Activated T-cell treated with anti-CD3 and anti-CD28 coated beads for 48 hours (primary cell): ENCODE measurements around the gene NFIC.

Experiments used
- DNase-seq: peaks from one replicate; pipeline ENCODE4 v3.0.0-alpha.2; 2020; ENCODE audit warnings: low read depth

NFIC gene

GRCh38 chr19:3359919-3360420, 6.4 kb upstream of the NFIC start:
- DNase-seq, result peak; percentile 30

- DNase-seq, result peak; percentile 65
Measured at GRCh38 chr19:3360421-3361383, 5.7 kb upstream of the NFIC start.

- DNase-seq, result no peak
Measured at GRCh38 chr19:3361384-3362216, 4.8 kb upstream of the NFIC start.

GRCh38 chr19:3362217-3362906, 4.0 kb upstream of the NFIC start:
- DNase-seq, result no peak

- no peak for DNase-seq
Measured at GRCh38 chr19:3363841-3364500, 2.4 kb upstream of the NFIC start.

- no peak for DNase-seq
Measured at GRCh38 chr19:3364501-3364858, 1.9 kb upstream of the NFIC start.

- no peak for DNase-seq
Measured at GRCh38 chr19:3365093-3365835, 1.1 kb upstream of the NFIC start.

GRCh38 chr19:3366753-3367627, 607 bp downstream of the NFIC start:
- no peak for DNase-seq

- no peak for DNase-seq
Measured at GRCh38 chr19:3367628-3368440, 1.5 kb downstream of the NFIC start.

- DNase-seq, result no peak
Measured at GRCh38 chr19:3368441-3368795, 2.0 kb downstream of the NFIC start.

GRCh38 chr19:3368848-3369336, 2.5 kb downstream of the NFIC start:
- DNase-seq, result no peak

- no peak for DNase-seq
Measured at GRCh38 chr19:3369337-3370213, 3.2 kb downstream of the NFIC start.

- no peak for DNase-seq
Measured at GRCh38 chr19:3370214-3370720, 3.9 kb downstream of the NFIC start.

- DNase-seq, result no peak
Measured at GRCh38 chr19:3370728-3371591, 4.6 kb downstream of the NFIC start.

- DNase-seq, result no peak
Measured at GRCh38 chr19:3372413-3372812, 6.0 kb downstream of the NFIC start.

GRCh38 chr19:3373971-3374368, 7.6 kb downstream of the NFIC start:
- no peak for DNase-seq
